ENCODE results near the gene INSIG1. TPM values are rescaled to one million over a fixed set of nuclear protein-coding genes. Genes with fewer than 3 reads are reported as not detected.

INSIG1 gene
- total RNA-seq, 1 experiment from 2014 or later, result 32.3 TPM

GRCh38 chr7:155309021-155309338, 11.3 kb downstream of the INSIG1 start:
- H3K36me3 Mint-ChIP-seq, result peaks cover 45% of the 10 kb centered on the region
- DNase-seq (ENCODE audit: low spot score) (no peak), ATAC-seq (no peak)
- H3K4me1 Mint-ChIP-seq, result peaks cover 13% of the 10 kb centered on the region
- CTCF ChIA-PET, result no interaction called here
- no peak overlapping the region for H3K4me3 Mint-ChIP-seq
- no peaks in the 10 kb centered on the region for H3K27me3 Mint-ChIP-seq (ENCODE audit: low read depth)
- TF ChIP-seq TP53 (CRISPR knock-in tag; IDR thresholded peaks at IDR 0.05), result no peak
- TF ChIP-seq ARID4B (CRISPR knock-in tag; IDR thresholded peaks at IDR 0.05; ENCODE audit: borderline replicate concordance), result no peak
- no peak for TF ChIP-seq FOXP1 (CRISPR knock-in tag; IDR thresholded peaks at IDR 0.05; ENCODE audit: borderline replicate concordance)
- TF ChIP-seq OVOL2 (CRISPR knock-in tag; IDR thresholded peaks at IDR 0.05; ENCODE audit: borderline replicate concordance), result no peak
- no peak for TF ChIP-seq MLX (CRISPR knock-in tag; IDR thresholded peaks at IDR 0.05)
- TF ChIP-seq ETV6 (CRISPR knock-in tag; IDR thresholded peaks at IDR 0.05), result no peak
- TF ChIP-seq ZNF317 (CRISPR knock-in tag; IDR thresholded peaks at IDR 0.05; ENCODE audit: borderline replicate concordance, low read depth), result no peak
- TF ChIP-seq RORB (CRISPR knock-in tag; IDR thresholded peaks at IDR 0.05), result no peak
- TF ChIP-seq ATF2 (CRISPR knock-in tag; IDR thresholded peaks at IDR 0.05; ENCODE audit: borderline replicate concordance, low read depth), result no peak
- no peak for TF ChIP-seq IRF2 (CRISPR knock-in tag; IDR thresholded peaks at IDR 0.05; ENCODE audit: borderline replicate concordance, low read depth)
- TF ChIP-seq NFATC4 (CRISPR knock-in tag; IDR thresholded peaks at IDR 0.05), result no peak
- TF ChIP-seq ERG (CRISPR knock-in tag; IDR thresholded peaks at IDR 0.05), result no peak
- no peak for TF ChIP-seq E2F1 (CRISPR knock-in tag; IDR thresholded peaks at IDR 0.05)
- POLR2A ChIA-PET, result no interaction called here
- no peak overlapping the region; the same call in 1 of the 2 replicates for H3K27ac Mint-ChIP-seq
- no peaks in the 10 kb centered on the region for H3K9me3 Mint-ChIP-seq

GRCh38 chr7:155310425-155311114, 12.9 kb downstream of the INSIG1 start:
- ChIA-PET POLR2A (no interaction called here), CTCF (interaction anchor here (0.7 to 1.0 kb wide), 2 partner anchors 9 to 14 kb away, joined by 3 read pairs; no protein-coding TSS in a partner anchor)
- Mint-ChIP-seq H3K36me3 (peaks cover 32% of the 10 kb centered on the region), H3K4me3 (no peak overlapping the region), H3K27me3 (ENCODE audit: low read depth) (no peaks in the 10 kb centered on the region), H3K27ac (no peak overlapping the region), H3K4me1 (peaks cover 2% of the 10 kb centered on the region; the same call in 1 of the 2 replicates), H3K9me3 (no peaks in the 10 kb centered on the region)
- DNase-seq (ENCODE audit: low spot score) (no peak), ATAC-seq (no peak)
- no peak for TF ChIP-seq AFF4 (CRISPR knock-in tag; IDR thresholded peaks at IDR 0.05; ENCODE audit: borderline replicate concordance)
- no peak for TF ChIP-seq JAZF1 (CRISPR knock-in tag; IDR thresholded peaks at IDR 0.05)
- no peak for TF ChIP-seq CREM (CRISPR knock-in tag; IDR thresholded peaks at IDR 0.05)
- TF ChIP-seq SP1 (CRISPR knock-in tag; conservative IDR thresholded peaks at IDR 0.05), result no peak
- TF ChIP-seq ESRRA (CRISPR knock-in tag; IDR thresholded peaks at IDR 0.05; ENCODE audit: borderline replicate concordance), result no peak
- no peak for TF ChIP-seq JUN (CRISPR knock-in tag; IDR thresholded peaks at IDR 0.05)
- no peak for TF ChIP-seq ERG (CRISPR knock-in tag; IDR thresholded peaks at IDR 0.05)

All from WTC11 (cell line).